DMS114 treated with DMSO at 0.1 percent for 48 hours (cell line): Measurements from ENCODE around the gene SNTB2.
"Not testable (repeated sequence)": the region's sequence is repeated elsewhere in the genome, so short reads cannot be mapped to it uniquely, and the experiment has no call there.

ENCODE experiments used
- DNase-seq: peaks from one replicate; lab custom pipeline; 2025; ENCODE audit not compliant: unreplicated experiment; lab: John Stamatoyannopoulos, UW

Gene SNTB2

GRCh38 chr16:69283851-69284250 is 96.9 kb downstream of the SNTB2 start:
- no peak for DNase-seq

- no peak for DNase-seq
Observed at GRCh38 chr16:69285240-69285639, 98.3 kb downstream of the SNTB2 start.

- peak; percentile 38 for DNase-seq
Observed at GRCh38 chr16:69286941-69287713, 100.2 kb downstream of the SNTB2 start.

- DNase-seq = not testable (repeated sequence)
Observed at GRCh38 chr16:69291657-69292056, 104.7 kb downstream of the SNTB2 start.

- DNase-seq = no peak
Observed at GRCh38 chr16:69293401-69293800, 106.4 kb downstream of the SNTB2 start.

- no peak for DNase-seq
Observed at GRCh38 chr16:69294051-69294450, 107.1 kb downstream of the SNTB2 start.

- DNase-seq = not testable (repeated sequence)
Observed at GRCh38 chr16:69296771-69297170, 109.8 kb downstream of the SNTB2 start.

- no peak for DNase-seq
Observed at GRCh38 chr16:69298261-69298660, 111.3 kb downstream of the SNTB2 start.

- no peak for DNase-seq
Observed at GRCh38 chr16:69301187-69301586, 114.2 kb downstream of the SNTB2 start.

GRCh38 chr16:69301861-69302260 is 114.9 kb downstream of the SNTB2 start:
- DNase-seq = no peak

GRCh38 chr16:69302301-69302700 is 115.3 kb downstream of the SNTB2 start:
- DNase-seq = no peak

- DNase-seq = no peak
Observed at GRCh38 chr16:69306031-69306430, 119.1 kb downstream of the SNTB2 start.

- DNase-seq = no peak
Observed at GRCh38 chr16:69307091-69307490, 120.1 kb downstream of the SNTB2 start.

GRCh38 chr16:69307856-69308255 is 120.9 kb downstream of the SNTB2 start:
- DNase-seq = no peak

GRCh38 chr16:69309316-69309715 is 122.4 kb downstream of the SNTB2 start:
- DNase-seq = no peak

GRCh38 chr16:69310653-69311532 is 123.9 kb downstream of the SNTB2 start, which contains the start of gene VPS4A:
VPS4A (plus strand) TSS chr16:69311350; CDS start chr16:69311512, 162 bp downstream.
- peak; percentile 93 for DNase-seq

GRCh38 chr16:69311533-69312387 is 124.8 kb downstream of the SNTB2 start:
- no peak for DNase-seq

GRCh38 chr16:69313469-69313868 is 126.5 kb downstream of the SNTB2 start:
- no peak for DNase-seq

- DNase-seq = no peak
Observed at GRCh38 chr16:69314534-69314933, 127.6 kb downstream of the SNTB2 start.

GRCh38 chr16:69315486-69316311 is 128.7 kb downstream of the SNTB2 start:
- DNase-seq = no peak
